Choroid plexus epithelial cell (primary cell): ENCODE measurements around the gene SLC25A44.

Experiments
- DNase-seq: peaks from one replicate; pipeline ENCODE4 v3.0.0-alpha.2; 2010; ENCODE audit warnings: low read depth
- H3K4me3 ChIP-seq: 2 replicates; pipeline ENCODE4 v1.5.1; 2011; ENCODE audit warnings: low read depth, mild to moderate bottlenecking, control low read depth, low read length, moderate library complexity
- TF ChIP-seq, protein P1 (sequence below): conservative IDR thresholded peaks from 2 replicates; pipeline ENCODE4 v1.5.1; 2011; ENCODE audit warnings: low read depth, mild to moderate bottlenecking, control low read depth, inconsistent platforms, low read length, moderate library complexity

Gene SLC25A44

DNA sequence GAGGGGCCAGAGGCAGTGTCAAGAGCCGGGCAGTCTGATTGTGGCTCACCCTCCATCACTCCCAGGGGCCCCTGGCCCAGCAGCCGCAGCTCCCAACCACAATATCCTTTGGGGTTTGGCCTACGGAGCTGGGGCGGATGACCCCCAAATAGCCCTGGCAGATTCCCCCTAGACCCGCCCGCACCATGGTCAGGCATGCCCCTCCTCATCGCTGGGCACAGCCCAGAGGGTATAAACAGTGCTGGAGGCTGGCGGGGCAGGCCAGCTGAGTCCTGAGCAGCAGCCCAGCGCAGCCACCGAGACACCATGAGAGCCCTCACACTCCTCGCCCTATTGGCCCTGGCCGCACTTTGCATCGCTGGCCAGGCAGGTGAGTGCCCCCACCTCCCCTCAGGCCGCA, 48.0 kb downstream of the SLC25A44 start, which contains the start of gene BGLAP:
Gene BGLAP (plus strand): TSS at position 259 of the 400 bp plus-strand sequence. CDS start 48 bp downstream, at position 307.
- H3K4me3 ChIP-seq = no peak within 1 kb of the TSS
- DNase-seq = no peak
- TF ChIP-seq, protein P1, sequence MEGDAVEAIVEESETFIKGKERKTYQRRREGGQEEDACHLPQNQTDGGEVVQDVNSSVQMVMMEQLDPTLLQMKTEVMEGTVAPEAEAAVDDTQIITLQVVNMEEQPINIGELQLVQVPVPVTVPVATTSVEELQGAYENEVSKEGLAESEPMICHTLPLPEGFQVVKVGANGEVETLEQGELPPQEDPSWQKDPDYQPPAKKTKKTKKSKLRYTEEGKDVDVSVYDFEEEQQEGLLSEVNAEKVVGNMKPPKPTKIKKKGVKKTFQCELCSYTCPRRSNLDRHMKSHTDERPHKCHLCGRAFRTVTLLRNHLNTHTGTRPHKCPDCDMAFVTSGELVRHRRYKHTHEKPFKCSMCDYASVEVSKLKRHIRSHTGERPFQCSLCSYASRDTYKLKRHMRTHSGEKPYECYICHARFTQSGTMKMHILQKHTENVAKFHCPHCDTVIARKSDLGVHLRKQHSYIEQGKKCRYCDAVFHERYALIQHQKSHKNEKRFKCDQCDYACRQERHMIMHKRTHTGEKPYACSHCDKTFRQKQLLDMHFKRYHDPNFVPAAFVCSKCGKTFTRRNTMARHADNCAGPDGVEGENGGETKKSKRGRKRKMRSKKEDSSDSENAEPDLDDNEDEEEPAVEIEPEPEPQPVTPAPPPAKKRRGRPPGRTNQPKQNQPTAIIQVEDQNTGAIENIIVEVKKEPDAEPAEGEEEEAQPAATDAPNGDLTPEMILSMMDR = no peak

DNA sequence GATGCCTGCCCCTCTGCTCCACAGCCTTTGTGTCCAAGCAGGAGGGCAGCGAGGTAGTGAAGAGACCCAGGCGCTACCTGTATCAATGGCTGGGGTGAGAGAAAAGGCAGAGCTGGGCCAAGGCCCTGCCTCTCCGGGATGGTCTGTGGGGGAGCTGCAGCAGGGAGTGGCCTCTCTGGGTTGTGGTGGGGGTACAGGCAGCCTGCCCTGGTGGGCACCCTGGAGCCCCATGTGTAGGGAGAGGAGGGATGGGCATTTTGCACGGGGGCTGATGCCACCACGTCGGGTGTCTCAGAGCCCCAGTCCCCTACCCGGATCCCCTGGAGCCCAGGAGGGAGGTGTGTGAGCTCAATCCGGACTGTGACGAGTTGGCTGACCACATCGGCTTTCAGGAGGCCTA, 48.8 kb downstream of the SLC25A44 start:
- no peak for DNase-seq
- H3K4me3 ChIP-seq = no peak overlapping the region
- TF ChIP-seq, protein P1 = no peak

DNA sequence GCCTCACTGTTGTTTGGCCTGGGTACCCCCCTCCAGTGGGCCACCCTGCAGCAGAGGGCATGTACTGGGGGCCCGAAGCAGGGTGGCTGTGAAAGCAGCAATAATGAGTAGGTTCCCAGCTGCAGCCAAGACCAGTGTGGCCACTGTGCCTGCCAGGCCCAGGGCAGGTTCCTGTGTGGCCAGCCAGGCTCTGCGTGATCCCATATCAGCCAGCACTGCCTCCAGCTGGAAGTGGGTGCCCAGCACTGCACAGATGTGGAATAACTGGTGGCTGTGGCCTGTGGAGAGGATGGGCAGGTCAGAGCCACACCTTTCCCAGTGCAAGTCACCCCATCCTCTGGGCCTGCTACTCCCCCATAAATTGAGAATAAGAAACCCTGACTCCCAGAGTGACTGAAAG, 50.2 kb downstream of the SLC25A44 start:
- H3K4me3 ChIP-seq = no peak overlapping the region
- TF ChIP-seq, protein P1 = no peak
- no peak for DNase-seq

DNA sequence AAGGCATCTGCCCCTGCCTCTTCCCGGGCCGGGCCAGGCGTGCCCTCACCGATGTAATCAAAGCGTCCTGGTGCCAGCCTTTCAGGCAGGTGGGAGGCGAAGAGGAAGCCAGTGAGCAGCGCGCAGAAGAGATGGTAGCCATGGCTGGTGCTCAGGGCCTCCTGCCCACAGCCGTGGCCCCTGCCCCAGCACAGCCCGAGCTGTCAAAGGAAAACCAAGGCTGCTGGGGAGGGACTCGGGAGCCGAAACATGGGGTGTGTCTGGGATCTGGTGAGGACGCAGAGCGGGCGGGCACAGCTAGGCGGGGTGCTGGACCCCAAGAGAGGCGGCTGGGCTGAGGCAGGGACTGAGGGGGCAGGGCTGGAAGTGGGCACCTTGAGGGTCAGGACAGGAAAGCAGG, 50.8 kb downstream of the SLC25A44 start:
- TF ChIP-seq, protein P1 = no peak
- DNase-seq = no peak
- no peak overlapping the region for H3K4me3 ChIP-seq

DNA sequence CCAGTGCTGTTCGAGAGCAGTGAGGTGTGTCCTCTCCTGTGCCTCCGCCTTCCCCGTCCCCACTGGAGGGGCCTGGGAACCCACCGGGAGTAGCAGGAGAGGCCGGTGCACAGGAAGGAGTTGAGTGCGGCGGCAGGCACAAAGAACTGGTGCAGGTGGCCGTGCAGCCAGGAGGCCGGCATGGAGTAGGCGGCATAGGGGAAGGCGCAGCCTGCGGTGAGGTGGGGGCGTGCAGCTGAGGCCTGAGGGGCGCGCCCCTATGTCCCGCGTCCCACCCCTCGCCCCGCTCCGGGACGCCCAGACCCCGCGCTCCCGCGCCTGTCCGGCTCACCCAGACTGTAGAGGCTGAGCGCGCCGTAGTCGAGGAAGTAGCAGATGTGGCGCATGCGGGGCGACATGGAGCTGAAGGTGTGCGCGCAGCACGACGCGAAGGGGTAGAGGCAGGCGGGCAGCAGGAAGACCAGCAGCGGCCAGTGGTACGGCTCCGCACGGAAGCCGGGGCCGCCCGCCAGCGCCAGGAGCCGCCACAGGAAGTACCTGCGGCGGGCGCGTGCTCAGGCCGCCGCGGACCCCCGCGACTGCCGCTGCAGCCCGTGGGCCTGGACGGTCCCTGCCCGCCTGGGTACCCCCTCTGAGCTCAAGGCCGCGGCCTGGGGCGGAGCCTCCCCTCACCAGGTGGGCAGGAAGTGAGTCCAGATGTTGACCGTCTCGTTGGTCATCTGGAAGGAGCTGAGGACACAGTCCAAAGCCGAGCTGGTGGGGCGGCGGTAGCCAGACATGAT, 51.7 kb downstream of the SLC25A44 start:
- TF ChIP-seq, protein P1 = no peak
- DNase-seq = peak; percentile 26
- H3K4me3 ChIP-seq = peak overlapping the region; percentile 45

DNA sequence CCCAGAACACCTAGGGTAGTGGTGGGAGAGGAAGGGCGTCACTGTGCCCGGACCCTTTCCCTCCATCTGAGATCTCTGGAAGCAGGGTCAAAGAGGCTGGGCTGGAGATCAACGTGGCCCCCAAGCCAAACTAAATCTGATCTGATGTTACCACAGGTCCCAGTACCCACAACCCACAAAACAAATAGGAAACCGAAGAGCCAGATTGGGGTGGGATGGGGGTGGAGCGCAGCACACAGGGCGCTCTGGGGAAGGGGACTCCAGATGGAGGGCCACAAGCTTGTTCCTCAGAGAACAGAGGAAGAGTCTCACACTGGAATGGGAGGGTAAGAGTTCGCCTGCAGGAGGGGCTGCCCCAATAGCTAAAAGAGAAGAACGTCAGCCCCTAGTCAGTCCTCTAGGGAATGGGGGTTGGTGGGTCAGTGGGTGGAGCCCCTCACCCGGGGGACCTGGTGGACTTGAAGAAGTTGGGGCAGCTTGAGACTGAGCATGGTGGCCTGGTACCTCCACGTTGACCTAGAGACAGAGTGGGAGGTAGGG, 52.4 kb downstream of the SLC25A44 start:
- TF ChIP-seq, protein P1 = no peak
- DNase-seq = no peak
- H3K4me3 ChIP-seq = no peak overlapping the region
